MM.1S (cell line): Measurements from ENCODE around the gene CCDC154.

Experiments
- CTCF ChIP-seq: fragments of 300-600 bp; sonication (generic); IDR thresholded peaks from 2 replicates; pipeline ENCODE4 v1.5.1; 2016; ENCODE audit warnings: antibody characterized with exemption, low read length, mixed read lengths
- EZH2 ChIP-seq: fragments of 300-600 bp; sonication (generic); optimal IDR thresholded peaks from 2 replicates; pipeline ENCODE3; 2017; ENCODE audit warnings: low read depth, mild to moderate bottlenecking, antibody characterized with exemption, low read length, mixed read lengths
- EZH2phosphoT487 ChIP-seq: fragments of 300-600 bp; sonication (generic); IDR thresholded peaks from 2 replicates; pipeline ENCODE4 v1.6.1; 2018; ENCODE audit warnings: antibody characterized with exemption, low read length

GRCh38 chr16:1474082-1474795 is 29.9 kb upstream of the CCDC154 start:
- TF ChIP-seq EZH2 = no peak
- TF ChIP-seq CTCF = no peak
- no peak for TF ChIP-seq EZH2phosphoT487
